Neural cell (in vitro differentiated cells): ENCODE data around the gene PREX1.

Experiments used
- CTCF ChIP-seq: fragments of 450-650 bp; IDR thresholded peaks from 2 replicates; pipeline ENCODE4 v1.5.1; 2014; ENCODE audit warnings: antibody characterized with exemption, mild to moderate bottlenecking, moderate library complexity; ENCODE audit not compliant: poor library complexity, severe bottlenecking
- EP300 ChIP-seq: fragments of 450-650 bp; conservative IDR thresholded peaks from 2 replicates; pipeline ENCODE4 v1.6.1; 2014; ENCODE audit warnings: antibody characterized with exemption, mild to moderate bottlenecking, moderate library complexity; ENCODE audit not compliant: poor library complexity, severe bottlenecking
- EZH2 ChIP-seq: fragments of 200-600, 300-800 bp; shearing (Covaris generic), sonication (generic); IDR thresholded peaks from 2 replicates; pipeline ENCODE4 v1.6.1; 2014; ENCODE audit warnings: antibody characterized with exemption, low read length, borderline replicate concordance, mild to moderate bottlenecking; ENCODE audit not compliant: insufficient read depth, poor library complexity, severe bottlenecking
- MXI1 ChIP-seq: fragments of 450-650 bp; conservative IDR thresholded peaks from 2 replicates; pipeline ENCODE4 v1.6.1; 2014; ENCODE audit warnings: antibody characterized with exemption, mild to moderate bottlenecking; ENCODE audit not compliant: poor library complexity, severe bottlenecking
- POLR2AphosphoS5 ChIP-seq: IDR thresholded peaks from 2 replicates; pipeline ENCODE4 v1.6.1; 2012
- RAD21 ChIP-seq: fragments of 450-650 bp; conservative IDR thresholded peaks from 2 replicates; pipeline ENCODE4 v1.6.1; 2014; ENCODE audit warnings: antibody characterized with exemption, mild to moderate bottlenecking, moderate library complexity
- SMC3 ChIP-seq: fragments of 450-650 bp; conservative IDR thresholded peaks from 2 replicates; pipeline ENCODE4 v1.6.1; 2014; ENCODE audit warnings: antibody characterized with exemption, mild to moderate bottlenecking, moderate library complexity; ENCODE audit not compliant: poor library complexity
- TAF1 ChIP-seq: IDR thresholded peaks from 2 replicates; pipeline ENCODE4 v1.6.1; 2012; ENCODE audit warnings: low read depth
- TF ChIP-seq, protein P1 (sequence below): IDR thresholded peaks from 2 replicates; pipeline ENCODE4 v1.6.1; 2012; ENCODE audit warnings: borderline replicate concordance

DNA sequence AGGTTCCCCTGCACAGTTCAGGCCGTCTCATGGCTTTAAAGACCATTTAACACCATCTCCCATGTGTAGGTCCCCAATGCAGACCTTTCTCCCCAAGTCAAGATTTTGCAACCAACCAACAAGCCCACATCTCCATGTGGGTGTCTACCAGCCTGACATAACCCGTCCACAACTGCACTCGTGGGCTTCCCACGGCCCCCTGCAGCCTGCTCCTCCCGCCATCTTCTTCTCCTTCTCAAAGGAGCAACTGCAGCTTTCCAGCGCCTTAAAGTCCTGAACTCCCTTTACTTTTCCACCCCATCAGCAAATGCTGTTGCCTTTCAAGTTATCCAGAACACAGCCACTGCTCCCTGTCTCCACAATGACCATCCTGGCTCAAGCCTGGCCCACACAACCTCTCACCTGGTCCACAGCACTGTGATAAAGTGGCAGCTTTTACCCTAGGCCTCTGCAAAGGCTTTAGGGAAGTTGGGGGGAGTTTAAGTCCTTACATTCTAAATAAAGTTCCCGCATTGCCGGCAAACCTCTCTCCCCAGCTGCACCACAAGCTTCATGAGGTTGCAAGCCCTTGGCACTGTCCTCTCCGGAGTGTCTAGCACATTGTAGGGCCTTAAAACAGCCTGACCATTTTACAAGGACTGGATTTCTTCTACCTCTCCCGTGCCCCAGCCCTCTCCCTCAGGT, 140.5 kb downstream of the PREX1 start:
- no peak for TF ChIP-seq SMC3
- TF ChIP-seq CTCF, result no peak
- TF ChIP-seq TAF1, result no peak
- TF ChIP-seq, protein P1, sequence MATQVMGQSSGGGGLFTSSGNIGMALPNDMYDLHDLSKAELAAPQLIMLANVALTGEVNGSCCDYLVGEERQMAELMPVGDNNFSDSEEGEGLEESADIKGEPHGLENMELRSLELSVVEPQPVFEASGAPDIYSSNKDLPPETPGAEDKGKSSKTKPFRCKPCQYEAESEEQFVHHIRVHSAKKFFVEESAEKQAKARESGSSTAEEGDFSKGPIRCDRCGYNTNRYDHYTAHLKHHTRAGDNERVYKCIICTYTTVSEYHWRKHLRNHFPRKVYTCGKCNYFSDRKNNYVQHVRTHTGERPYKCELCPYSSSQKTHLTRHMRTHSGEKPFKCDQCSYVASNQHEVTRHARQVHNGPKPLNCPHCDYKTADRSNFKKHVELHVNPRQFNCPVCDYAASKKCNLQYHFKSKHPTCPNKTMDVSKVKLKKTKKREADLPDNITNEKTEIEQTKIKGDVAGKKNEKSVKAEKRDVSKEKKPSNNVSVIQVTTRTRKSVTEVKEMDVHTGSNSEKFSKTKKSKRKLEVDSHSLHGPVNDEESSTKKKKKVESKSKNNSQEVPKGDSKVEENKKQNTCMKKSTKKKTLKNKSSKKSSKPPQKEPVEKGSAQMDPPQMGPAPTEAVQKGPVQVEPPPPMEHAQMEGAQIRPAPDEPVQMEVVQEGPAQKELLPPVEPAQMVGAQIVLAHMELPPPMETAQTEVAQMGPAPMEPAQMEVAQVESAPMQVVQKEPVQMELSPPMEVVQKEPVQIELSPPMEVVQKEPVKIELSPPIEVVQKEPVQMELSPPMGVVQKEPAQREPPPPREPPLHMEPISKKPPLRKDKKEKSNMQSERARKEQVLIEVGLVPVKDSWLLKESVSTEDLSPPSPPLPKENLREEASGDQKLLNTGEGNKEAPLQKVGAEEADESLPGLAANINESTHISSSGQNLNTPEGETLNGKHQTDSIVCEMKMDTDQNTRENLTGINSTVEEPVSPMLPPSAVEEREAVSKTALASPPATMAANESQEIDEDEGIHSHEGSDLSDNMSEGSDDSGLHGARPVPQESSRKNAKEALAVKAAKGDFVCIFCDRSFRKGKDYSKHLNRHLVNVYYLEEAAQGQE, result no peak
- no peak for TF ChIP-seq EP300
- TF ChIP-seq EZH2, result no peak
- no peak for TF ChIP-seq MXI1
- no peak for TF ChIP-seq POLR2AphosphoS5
- no peak for TF ChIP-seq RAD21
